Amniotic stem cell (primary cell): ENCODE results near the gene HERC6.
A peak's percentile ranks its signal among the peaks of the same experiment; 100 is the strongest.
"Not testable (repeated sequence)": the region's sequence is repeated elsewhere in the genome, so short reads cannot be mapped to it uniquely, and the experiment has no call there.

Experiments
- DNase-seq: peaks from one replicate; lab custom pipeline; 2025; lab: John Stamatoyannopoulos, UW

The HERC6 gene

DNA sequence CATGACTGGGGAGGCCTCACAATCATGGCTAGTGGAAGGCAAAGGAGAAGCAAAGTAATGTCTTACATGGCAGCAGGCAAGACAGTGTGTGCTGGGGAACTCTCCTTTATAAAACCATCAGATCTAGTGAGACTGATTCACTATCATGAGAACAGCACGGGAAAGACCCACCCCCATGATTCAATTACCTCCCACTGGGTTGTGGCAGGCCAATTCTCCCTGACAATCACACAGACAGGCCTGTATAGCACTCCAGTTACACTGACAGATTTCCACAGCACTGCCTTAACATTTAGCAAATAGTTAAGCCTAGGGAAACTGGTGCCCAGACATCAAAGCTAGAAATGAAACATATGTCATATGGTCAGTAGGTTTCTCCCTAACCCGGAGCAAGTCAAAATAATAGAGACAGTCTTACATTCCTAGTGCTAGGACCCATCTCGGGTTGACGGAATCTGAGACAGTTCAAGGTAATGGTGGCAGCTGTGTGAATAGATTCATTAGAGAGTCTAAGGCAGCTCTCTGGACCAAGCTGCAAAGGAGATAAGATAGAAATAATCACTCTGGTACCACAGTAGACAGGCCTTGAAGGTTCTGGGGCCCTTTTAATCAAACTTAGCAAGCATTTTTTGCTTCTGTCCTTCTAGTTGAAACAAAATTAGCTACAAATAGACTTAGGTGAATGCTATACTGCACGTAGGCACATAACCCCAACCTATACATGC is 68.9 kb downstream of the HERC6 start:
- no peak for DNase-seq

DNA sequence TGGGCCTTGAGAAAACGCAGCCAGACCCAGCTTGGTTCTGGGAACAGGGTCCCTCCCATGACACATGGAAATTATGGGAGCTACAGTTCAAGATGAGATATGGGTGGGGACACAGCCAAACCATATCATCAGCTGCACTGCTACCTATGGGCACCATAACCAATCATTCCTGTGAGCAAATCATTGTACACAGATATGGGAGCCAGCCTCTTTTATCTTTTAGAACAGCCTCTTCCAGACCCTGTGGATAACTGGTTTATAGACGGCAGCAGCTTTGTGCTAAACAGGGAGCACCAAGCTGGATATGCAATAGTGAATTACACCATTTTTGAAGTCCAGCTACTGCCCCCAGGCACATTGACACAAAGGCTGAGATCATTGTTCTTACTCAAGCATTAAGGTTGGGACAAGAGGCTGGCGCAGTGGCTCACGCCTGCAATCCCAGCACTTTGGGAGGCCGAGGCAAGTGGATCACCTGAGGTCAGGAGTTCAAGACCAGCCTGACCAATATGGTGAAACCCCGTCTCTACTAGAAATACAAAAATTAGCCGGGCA is 69.6 kb downstream of the HERC6 start:
- not testable (repeated sequence) for DNase-seq

DNA sequence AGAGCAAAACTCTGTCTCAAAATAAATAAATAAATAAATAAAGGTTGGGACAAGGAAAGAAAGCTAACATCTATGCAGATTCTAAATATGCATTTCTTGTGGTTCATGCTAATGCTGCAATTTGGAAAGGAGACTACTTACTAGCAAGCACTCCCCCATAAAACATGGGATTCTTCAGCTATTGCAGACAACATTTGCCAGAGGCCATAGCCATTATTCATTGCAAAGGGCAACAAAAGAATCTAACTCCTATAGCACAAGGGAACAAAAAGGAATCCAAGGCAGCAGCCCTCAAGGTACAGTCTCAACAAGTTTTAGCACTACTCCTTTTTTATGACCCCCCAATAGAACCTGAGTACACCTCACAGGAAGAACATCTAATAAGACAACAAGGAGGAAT is 70.2 kb downstream of the HERC6 start:
- DNase-seq: no peak

DNA sequence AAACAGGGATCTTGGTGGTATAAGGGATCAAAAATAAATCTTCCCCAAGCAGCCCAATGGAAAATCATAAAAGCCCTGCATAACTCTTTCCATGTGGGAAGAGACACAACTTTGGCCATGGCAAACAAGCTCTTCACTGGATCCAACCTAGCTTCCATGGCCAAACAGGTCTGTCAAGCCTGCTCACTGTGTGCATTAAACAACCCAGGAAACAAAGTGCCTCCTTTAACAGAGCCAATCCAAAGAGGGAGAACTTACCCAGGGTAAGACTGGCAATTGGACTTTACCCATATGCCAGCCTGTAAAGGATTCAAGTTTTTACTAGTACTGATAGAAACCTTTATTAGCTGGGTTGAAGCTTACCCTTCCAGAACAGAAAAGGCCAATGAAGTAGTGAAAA is 70.6 kb downstream of the HERC6 start:
- no peak for DNase-seq

DNA sequence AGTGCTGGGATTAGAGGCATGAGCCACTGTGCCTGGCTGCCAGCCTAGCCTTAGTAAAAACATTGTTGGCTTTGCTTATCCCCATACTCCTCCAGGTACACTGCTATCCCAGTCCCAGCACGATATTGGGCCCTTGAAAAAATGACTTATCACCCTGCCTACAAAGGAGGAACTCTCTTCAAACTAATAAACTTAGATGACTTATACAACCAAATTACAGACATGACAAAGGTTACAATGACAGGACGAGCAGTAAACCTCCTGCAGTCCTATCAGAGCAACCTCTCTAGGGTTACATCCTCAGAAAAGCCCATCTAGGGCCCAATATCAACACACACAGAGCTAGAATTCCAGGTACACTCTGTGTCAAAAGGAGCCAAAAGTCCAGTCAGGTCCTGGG is 72.6 kb downstream of the HERC6 start:
- no peak for DNase-seq

DNA sequence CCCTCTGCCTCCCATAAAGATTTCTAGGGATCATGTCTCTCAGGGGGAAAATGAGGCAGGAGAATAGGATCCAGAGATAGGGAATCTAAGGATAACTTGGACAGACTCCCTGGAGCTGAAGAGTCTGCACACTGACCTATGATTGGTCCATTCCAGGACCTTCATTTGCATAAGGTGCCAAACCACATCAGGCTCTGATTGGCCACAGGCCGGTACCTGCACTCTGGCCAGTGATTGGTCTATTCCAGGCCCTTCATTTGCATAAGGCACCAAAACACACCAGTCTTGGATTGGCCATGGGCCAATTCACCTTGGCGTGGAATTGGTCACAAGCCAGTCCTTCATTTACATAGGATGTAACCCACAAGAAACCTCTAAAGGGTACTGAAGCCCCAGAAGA is 74.3 kb downstream of the HERC6 start:
- DNase-seq: no peak

DNA sequence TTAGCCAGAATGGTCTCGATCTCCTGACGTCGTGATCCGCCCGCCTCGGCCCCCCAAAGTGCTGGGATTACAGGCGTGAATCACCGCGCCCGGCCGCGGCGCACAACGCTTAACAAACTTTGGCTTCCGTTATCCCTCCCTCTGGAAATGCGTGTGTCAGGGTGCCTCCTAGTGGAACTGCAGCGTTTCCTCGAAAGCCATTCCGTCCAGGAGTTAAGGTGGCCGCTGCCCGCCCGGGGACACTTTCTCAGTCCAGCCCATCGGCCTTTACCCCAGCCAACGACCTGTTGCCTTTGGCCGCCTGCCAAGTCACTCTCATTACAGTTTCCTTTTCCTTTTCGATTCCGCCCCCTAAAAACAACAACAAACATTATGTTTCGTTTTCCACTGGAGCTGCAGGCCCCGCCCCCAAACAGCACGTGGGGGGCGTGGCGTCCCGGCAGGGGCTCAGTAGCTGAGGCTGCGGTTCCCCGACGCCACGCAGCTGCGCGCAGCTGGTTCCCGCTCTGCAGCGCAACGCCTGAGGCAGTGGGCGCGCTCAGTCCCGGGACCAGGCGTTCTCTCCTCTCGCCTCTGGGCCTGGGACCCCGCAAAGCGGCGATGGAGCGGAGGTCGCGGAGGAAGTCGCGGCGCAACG is 78.1 kb downstream of the HERC6 start, which contains the start of gene HERC5:
Gene HERC5, plus strand, starts transcription at position 450 of the 637 bp plus-strand sequence. Its CDS starts 151 bp downstream, at position 601.
- DNase-seq: peak; percentile 78

DNA sequence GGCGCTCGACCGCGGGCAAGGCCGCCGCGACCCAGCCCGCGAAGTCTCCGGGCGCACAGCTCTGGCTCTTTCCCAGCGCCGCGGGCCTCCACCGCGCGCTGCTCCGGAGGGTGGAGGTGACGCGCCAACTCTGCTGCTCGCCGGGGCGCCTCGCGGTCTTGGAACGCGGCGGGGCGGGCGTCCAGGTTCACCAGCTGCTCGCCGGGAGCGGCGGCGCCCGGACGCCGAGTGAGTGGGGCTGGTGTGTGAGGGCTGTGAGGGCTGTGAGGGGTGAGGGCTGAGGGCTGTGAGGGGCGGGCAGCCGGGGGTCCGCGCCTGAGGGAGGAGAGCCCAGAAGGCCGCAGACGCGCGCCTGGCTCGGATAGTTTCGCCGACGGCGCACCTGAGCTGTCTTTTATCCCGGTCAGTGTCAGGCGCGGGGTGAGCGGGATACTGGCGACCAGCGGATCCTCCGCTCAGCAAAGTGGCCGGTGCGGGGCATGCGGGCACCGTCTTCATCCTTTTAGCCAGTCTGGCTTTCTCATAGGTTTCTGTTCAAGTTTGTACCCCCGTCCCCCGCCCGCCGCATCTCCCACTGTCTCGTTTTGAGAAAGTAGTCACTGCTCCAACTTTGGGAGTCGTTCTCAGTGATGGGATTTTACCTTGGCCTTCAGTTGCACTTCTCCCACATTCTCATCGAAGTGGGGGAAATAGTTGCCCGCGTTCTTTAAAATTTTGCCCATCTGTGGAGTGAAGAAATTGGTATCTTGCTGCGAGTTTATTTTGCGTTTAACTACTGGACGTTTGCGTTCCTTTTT is 78.9 kb downstream of the HERC6 start:
- no peak for DNase-seq

DNA sequence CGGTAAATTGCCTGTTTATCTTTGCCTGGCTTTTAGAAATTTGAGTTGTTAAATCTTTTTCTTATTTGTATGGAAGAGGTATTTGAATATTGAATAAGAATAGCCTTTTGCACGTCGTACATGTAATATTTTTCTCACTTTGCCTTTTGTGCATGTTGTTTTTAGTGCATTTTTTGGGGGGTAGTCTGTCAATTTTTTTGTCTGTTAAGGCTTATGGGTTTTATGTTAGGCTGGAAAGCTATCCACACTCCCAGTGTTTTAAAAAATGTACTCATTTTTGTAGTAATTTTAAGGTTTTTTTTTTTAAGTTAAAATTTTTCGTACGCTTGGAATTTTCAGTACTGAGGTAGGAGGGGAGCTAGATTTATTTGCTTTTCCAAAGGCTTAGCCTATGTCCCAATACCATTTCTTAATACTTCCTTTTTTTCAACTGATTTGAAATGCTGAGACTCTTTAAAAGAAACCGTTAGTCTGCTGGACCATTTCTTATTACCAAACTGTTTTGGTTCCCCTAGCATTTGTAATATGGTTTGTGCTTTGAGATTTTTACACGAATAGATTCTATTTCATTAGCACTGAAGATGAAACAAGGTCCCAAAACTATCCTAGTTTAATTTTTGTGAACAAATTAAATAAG is 79.6 kb downstream of the HERC6 start:
- DNase-seq: no peak

DNA sequence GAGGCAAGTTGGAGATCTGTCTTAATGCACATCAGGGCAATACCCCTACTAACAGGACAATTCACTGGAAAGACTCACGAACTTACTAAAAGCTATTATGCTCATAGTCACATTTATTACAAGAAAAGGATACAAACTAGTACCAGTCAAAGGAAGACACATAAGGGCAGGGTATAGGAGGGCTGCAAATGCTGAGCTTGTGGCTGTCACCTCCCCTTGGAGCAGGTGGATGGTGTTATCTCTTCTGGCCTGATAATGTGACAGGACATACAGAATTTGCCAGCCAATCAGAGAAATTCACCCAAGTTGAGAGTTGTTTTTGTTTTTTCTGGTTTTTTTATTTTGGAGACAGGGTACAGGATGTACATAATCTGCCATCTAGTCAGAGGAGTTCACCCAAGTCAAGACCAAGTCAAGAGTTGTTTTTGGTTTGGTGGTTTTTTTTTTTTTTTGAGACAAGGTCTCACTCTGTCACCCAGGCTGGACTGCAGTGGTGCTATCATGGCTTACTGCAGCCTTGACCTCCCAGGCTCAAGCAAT is 87.1 kb downstream of the HERC6 start:
- DNase-seq: no peak

DNA sequence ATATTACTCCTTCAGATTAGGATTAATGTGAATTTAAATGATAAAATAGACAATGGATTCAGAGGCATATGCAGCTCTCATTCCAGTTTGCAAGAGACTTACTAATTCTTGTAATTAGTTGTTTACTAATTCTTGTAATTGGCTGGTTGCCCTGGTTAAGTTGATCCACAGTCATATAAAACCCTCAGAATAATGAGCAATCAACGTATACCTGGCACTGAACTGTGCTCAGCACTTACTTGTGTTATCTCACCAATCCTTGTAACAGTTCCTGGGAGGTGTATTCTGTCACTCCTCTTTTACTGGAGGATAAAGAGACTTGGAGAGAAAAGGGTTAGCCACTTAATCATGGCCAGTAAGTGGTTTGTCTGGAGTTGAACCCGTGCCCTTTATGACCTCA is 88.7 kb downstream of the HERC6 start:
- DNase-seq: no peak

DNA sequence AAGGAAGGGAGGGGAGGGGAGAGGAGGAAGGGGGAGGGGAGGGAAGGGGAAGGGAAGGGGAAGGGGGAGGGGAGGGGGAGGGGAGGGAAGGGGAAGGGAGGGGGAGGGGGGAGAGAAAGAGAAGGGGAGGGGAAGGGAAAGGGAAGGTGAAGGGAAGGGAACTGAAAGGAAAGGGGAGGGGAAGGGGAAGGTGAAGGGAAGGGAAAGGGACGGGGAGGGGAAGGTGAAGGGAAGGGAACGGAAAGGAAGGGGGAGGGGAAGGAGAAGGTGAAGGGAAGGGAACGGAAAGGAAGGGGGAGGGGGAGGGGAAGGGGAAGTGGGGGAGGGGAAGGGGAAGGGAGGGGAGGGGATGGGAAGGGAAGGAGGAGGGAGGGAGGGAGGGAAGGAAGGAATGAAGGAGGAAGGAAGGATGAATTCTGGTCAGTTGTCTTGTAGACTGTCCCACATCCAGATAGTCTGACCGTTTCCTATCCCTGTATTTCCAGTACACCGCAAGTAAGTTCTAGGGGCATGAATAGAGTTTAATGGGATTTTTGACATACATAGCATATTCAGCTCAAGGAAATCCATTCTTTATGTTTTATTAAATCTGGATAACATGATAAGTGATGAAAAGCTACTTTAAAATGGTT is 98.7 kb downstream of the HERC6 start:
- no peak for DNase-seq

DNA sequence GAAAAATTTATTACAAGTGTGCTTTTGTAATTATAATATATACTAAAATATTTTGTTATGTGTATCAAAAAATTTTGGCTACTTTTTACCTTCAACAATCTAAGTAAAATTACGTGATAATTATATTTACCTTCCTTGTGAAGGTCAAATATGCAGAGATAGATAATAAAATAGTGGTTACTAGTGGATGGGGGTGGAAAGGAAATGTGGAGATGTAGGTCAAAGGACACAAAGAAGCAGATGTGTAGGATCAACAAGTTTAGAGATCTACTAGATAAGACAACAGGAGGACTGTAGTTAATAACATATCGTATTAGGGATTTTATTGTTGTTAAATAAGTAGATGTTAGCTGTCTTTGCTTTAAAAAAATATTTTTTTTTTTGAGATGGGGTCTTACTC is 99.6 kb downstream of the HERC6 start:
- DNase-seq: no peak

DNA sequence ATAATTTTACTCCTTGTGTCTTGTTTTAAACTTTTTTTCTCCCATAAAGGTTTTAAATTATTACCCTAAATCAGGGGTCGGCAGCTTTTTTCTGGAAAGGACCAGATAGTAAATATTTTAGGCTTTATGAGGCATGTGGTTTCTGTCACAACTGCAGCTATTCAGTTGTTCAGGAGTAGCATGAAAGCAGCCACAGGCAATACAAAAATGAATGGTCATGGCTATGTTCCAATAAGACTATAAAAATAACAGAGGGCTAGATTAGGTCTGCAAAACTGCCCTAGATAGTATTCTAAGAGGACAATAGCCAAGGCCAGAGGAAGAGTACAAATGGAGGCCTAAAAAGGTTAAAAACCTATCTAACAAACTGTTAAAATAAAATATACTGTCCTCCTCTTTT is 102.9 kb downstream of the HERC6 start:
- DNase-seq: no peak

DNA sequence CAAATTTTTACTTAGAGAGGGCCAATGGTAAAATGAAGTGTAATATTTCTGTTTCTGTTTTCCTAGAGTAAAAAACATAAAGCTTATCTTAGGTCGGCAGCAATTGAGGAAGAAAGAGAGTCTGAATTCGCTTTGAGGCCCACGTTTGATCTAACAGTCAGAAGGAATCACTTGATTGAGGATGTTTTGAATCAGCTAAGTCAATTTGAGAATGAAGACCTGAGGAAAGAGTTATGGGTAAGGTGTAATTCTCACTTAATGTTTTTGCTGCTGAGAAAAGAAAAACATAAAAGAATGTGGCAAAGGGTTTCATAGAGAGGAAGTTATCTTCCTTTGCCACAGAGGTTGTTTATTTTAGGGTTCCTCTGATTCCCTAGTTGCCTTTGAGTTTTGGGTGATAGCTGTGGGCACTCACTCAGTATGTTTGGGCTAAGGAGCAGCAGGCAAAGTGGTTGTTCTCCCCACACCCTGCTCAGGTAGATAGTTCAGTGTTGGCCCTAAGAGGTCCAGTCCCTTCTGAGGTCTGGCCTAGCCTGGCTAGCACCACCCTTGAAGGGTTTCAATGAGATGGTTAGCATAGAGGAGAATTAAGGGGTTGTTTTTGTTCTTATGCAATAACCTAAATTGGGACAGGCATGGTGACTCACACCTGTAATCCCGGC is 110.6 kb downstream of the HERC6 start:
- no peak for DNase-seq
